IMR-90 (cell line): ENCODE results near the gene PLCH1. TPM values are rescaled to one million over a fixed set of nuclear protein-coding genes. Genes with fewer than 3 reads are reported as not detected.

Experiments
- ATAC-seq: fragments of 200-7000 bp; cut with Tn5 transposase; 2 replicates; pipeline ENCODE4 v1.9.1; 2020; ENCODE audit warnings: low read depth, mild to moderate bottlenecking, moderate library complexity
- BruUV-seq: library from RNA; stranded (reverse); fragments of 400-500 nt; replicated peaks from 2 replicates; lab custom pipeline; 2021; lab: Mats Ljungman, UMichigan
- CTCF ChIA-PET: fragments of 300-600 bp; formaldehyde crosslinking; extraction: SDS; loops from one replicate; lab custom pipeline; 2021; ENCODE audit warnings: antibody characterized with exemption; lab: Yijun Ruan, JAX
- POLR2A ChIA-PET: fragments of 300-600 bp; sonication (Branson Sonifier 250); formaldehyde crosslinking; loops from one replicate; lab custom pipeline; 2022; ENCODE audit warnings: antibody characterized with exemption; ENCODE audit not compliant: unreplicated experiment; lab: Charles Lee
- DNase-seq: peaks from one replicate; pipeline ENCODE4 v3.0.0; 2013
- H2AFZ ChIP-seq: replicated peaks from 2 replicates; pipeline ENCODE3; 2013; ENCODE audit warnings: low read length, mild to moderate bottlenecking; ENCODE audit not compliant: poor library complexity
- H2AK5ac ChIP-seq: 2 replicates; pipeline ENCODE4 v1.6.1; 2013; ENCODE audit warnings: low read depth, low read length, inconsistent platforms
- H2AK9ac ChIP-seq: replicated peaks from 2 replicates; pipeline ENCODE3; 2013; ENCODE audit warnings: mild to moderate bottlenecking, low read depth, low read length, moderate library complexity; ENCODE audit not compliant: poor library complexity
- H2BK120ac ChIP-seq: 2 replicates; pipeline ENCODE4 v1.6.1; 2013; ENCODE audit warnings: low read depth, low read length, inconsistent platforms
- H2BK15ac ChIP-seq: 3 replicates; pipeline ENCODE4 v1.6.1; 2013; ENCODE audit warnings: low read depth, low read length, inconsistent platforms
- H2BK20ac ChIP-seq: 2 replicates; pipeline ENCODE4 v1.6.1; 2013; ENCODE audit warnings: low read depth, mild to moderate bottlenecking, inconsistent platforms, low read length, moderate library complexity
- H2BK5ac ChIP-seq: 2 replicates; pipeline ENCODE4 v1.6.1; 2013; ENCODE audit warnings: mild to moderate bottlenecking, low read depth, low read length, inconsistent platforms; ENCODE audit not compliant: poor library complexity, severe bottlenecking
- H3K14ac ChIP-seq: replicated peaks from 2 replicates; pipeline ENCODE4 v1.6.1; 2013; ENCODE audit warnings: low read depth, low read length, inconsistent platforms
- H3K18ac ChIP-seq: 2 replicates; pipeline ENCODE4 v1.6.1; 2013; ENCODE audit warnings: low read depth, low read length, control low read depth
- H3K23ac ChIP-seq: 2 replicates; pipeline ENCODE4 v1.6.1; 2013; ENCODE audit warnings: low read depth, low read length, inconsistent platforms
- H3K27ac ChIP-seq: 2 replicates; pipeline ENCODE4 v1.5.1; 2013; ENCODE audit warnings: mild to moderate bottlenecking, control low read depth, low read length; ENCODE audit not compliant: insufficient read depth
- H3K27me3 ChIP-seq: 2 replicates; pipeline ENCODE4 v1.6.1; 2013; ENCODE audit warnings: low read length; ENCODE audit not compliant: control insufficient read depth, insufficient read depth
- H3K36me3 ChIP-seq: 2 replicates; pipeline ENCODE4 v1.6.1; 2013; ENCODE audit warnings: low read length, mixed read lengths; ENCODE audit not compliant: control insufficient read depth, insufficient read depth
- H3K4ac ChIP-seq: 2 replicates; pipeline ENCODE4 v1.6.1; 2013; ENCODE audit warnings: low read depth, low read length, inconsistent platforms
- H3K4me1 ChIP-seq: 2 replicates; pipeline ENCODE4 v1.6.1; 2013; ENCODE audit warnings: low read length, mixed read lengths; ENCODE audit not compliant: control insufficient read depth, insufficient read depth
- H3K4me2 ChIP-seq: 2 replicates; pipeline ENCODE4 v1.6.1; 2013; ENCODE audit warnings: low read depth, mild to moderate bottlenecking, control low read depth, low read length, moderate library complexity
- H3K4me3 ChIP-seq: 2 replicates; pipeline ENCODE4 v1.5.1; 2013; ENCODE audit warnings: low read depth, mild to moderate bottlenecking, control low read depth, low read length, moderate library complexity; ENCODE audit not compliant: insufficient read depth
- H3K56ac ChIP-seq: 2 replicates; pipeline ENCODE4 v1.6.1; 2013; ENCODE audit warnings: low read length, inconsistent platforms; ENCODE audit not compliant: insufficient read depth; ENCODE audit errors: extremely low read depth
- H3K79me1 ChIP-seq, 2 experiments: 2 replicates each; pipeline ENCODE4 v1.6.1; 2013; ENCODE audit warnings: low read length in 2 of 2, inconsistent platforms in 1 of 2, low read depth in 1 of 2
- H3K9ac ChIP-seq: 2 replicates; pipeline ENCODE4 v1.6.1; 2013; ENCODE audit warnings: low read depth, low read length, control low read depth
- H3K9me1 ChIP-seq: 2 replicates; pipeline ENCODE4 v1.6.1; 2013; ENCODE audit warnings: low read length, inconsistent platforms; ENCODE audit not compliant: insufficient read depth
- H3K9me3 ChIP-seq: 2 replicates; pipeline ENCODE4 v1.6.1; 2013; ENCODE audit warnings: low read length; ENCODE audit not compliant: control insufficient read depth, insufficient read depth
- H4K20me1 ChIP-seq: 2 replicates; pipeline ENCODE4 v1.6.1; 2013; ENCODE audit warnings: low read length, inconsistent platforms; ENCODE audit not compliant: insufficient read depth
- H4K5ac ChIP-seq: 2 replicates; pipeline ENCODE4 v1.6.1; 2013; ENCODE audit warnings: mild to moderate bottlenecking, low read depth, low read length, control low read depth
- H4K8ac ChIP-seq, 2 experiments: 2 replicates each; pipeline ENCODE4 v1.6.1; 2013; ENCODE audit warnings: low read depth in 2 of 2, low read length in 2 of 2, control low read depth in 1 of 2, inconsistent platforms in 1 of 2
- H4K91ac ChIP-seq: 2 replicates; pipeline ENCODE4 v1.6.1; 2013; ENCODE audit warnings: low read depth, low read length, inconsistent platforms; ENCODE audit not compliant: insufficient read depth
- MAFK ChIP-seq: IDR thresholded peaks from 2 replicates; pipeline ENCODE4 v1.6.1; 2012; ENCODE audit warnings: low read depth, low read length, improper control_type of control experiment
- WGBS, 2 experiments: methylation state at CpG; one replicate each; pipeline versions ENCODE4 v1.1.5 to v1.1.7; 2013; ENCODE audit warnings: missing lambda C conversion rate in 2 of 2; ENCODE audit not compliant: insufficient read length in 1 of 2; ENCODE audit errors: extremely low coverage in 2 of 2; 5-methylcytosine and 5-hydroxymethylcytosine counted together
- dilution Hi-C: fragments of 300-500 bp; cut with HindIII; formaldehyde crosslinking; loops from one replicate; pipeline ENCODE4 v1.14.3; 2018; ENCODE audit warnings: low sequenced_read_pairs; ENCODE audit not compliant: unreplicated experiment
- in situ Hi-C: fragments of 300-500 bp; cut with MboI; formaldehyde crosslinking; loops from 3 replicates; pipeline ENCODE4 v1.14.3; 2019; ENCODE audit warnings: low sequenced_read_pairs, inconsistent platforms, mixed read lengths
- intact Hi-C: fragments of 100-400 bp; cut with micrococcal nuclease; formaldehyde crosslinking; loops from 2 replicates; pipeline ENCODE4 v1.10.0; 2022
- polyA plus RNA-seq, 3 experiments: library from polyadenylated mRNA; depleted of rRNA; stranded (reverse); fragments of >200 nt; gene quantifications; 2 replicates each; pipeline ENCODE4 v1.2.3, GENCODE V29; 2012; ENCODE audit warnings: low replicate concordance in 1 of 3
- total RNA-seq: library from RNA; depleted of rRNA; stranded (reverse); fragments of >200 nt; gene quantifications from 2 replicates; pipeline ENCODE4 v1.2.3, GENCODE V29; 2012
- TF ChIP-seq, protein P1 (sequence below): fragments of 150-350 bp; IDR thresholded peaks from 2 replicates; pipeline ENCODE4 v1.6.1; 2017; ENCODE audit warnings: mild to moderate bottlenecking, antibody characterized with exemption, low read length, low read depth

Gene PLCH1
- total and polyA plus RNA-seq, 2 of the 4 experiments (the other 2 are of a cell fraction) = not detected

DNA sequence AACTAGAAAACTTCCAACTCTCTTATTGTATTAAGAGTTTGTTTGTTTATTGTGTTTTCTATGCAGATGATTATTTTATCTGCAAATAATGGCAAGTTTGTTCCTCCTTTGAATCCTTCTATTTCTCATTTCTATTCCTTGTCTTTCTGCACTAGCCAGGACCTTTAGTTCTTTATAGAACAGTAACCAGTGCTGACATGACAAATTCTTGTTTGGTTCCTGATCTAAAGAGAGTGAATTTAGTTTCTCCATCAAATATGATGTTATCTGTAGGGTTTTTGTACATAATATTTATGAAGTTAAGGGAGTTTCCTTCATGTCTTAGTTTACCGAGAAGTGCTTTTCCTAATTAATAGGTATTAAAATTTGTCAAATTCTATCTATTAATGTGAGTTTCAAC is 350.6 kb downstream of the PLCH1 start:
- H3K14ac ChIP-seq = no peak overlapping the region
- H2BK15ac ChIP-seq = no peak overlapping the region
- no peak overlapping the region for H3K56ac ChIP-seq
- H2AK5ac ChIP-seq = no peak overlapping the region
- TF ChIP-seq, protein P1, sequence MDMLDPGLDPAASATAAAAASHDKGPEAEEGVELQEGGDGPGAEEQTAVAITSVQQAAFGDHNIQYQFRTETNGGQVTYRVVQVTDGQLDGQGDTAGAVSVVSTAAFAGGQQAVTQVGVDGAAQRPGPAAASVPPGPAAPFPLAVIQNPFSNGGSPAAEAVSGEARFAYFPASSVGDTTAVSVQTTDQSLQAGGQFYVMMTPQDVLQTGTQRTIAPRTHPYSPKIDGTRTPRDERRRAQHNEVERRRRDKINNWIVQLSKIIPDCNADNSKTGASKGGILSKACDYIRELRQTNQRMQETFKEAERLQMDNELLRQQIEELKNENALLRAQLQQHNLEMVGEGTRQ = no peak
- peak; percentile 78 for TF ChIP-seq MAFK
- DNase-seq = no peak
- H3K9me1 ChIP-seq = no peaks in the 10 kb centered on the region
- H3K23ac ChIP-seq = no peak overlapping the region
- H4K5ac ChIP-seq = no peak overlapping the region
- H3K27me3 ChIP-seq = no peaks in the 10 kb centered on the region
- no peak overlapping the region for H3K9ac ChIP-seq
- H3K79me1 ChIP-seq = no peaks in the 10 kb centered on the region
- dilution Hi-C loops (no loop called here), in situ Hi-C loops (no loop called here), intact Hi-C loops (no loop called here)
- ChIA-PET CTCF (no interaction called here), POLR2A (no interaction called here)
- no peaks in the 10 kb centered on the region for H3K36me3 ChIP-seq
- H3K4ac ChIP-seq = no peak overlapping the region
- H3K27ac ChIP-seq = no peak overlapping the region
- BruUV-seq = no TSS peak
- H2BK20ac ChIP-seq = no peak overlapping the region
- H4K8ac ChIP-seq = no peak overlapping the region
- H3K9me3 ChIP-seq = no peaks in the 10 kb centered on the region
- H4K91ac ChIP-seq = no peak overlapping the region
- no peak overlapping the region for H2BK5ac ChIP-seq
- peaks cover 3% of the 10 kb centered on the region for H3K4me1 ChIP-seq
- no CpG with 5 or more reads among the region's 1 CpG for WGBS, 2 experiments
- H2AK9ac ChIP-seq = no peak overlapping the region
- H2AFZ ChIP-seq = no peak overlapping the region
- no peaks in the 10 kb centered on the region for H4K20me1 ChIP-seq
- H3K4me3 ChIP-seq = no peak overlapping the region
- H3K18ac ChIP-seq = no peak overlapping the region
- H3K4me2 ChIP-seq = no peak overlapping the region
- no peak overlapping the region for H2BK120ac ChIP-seq
- no peak for ATAC-seq
